Mononuclear cell (primary cell): ENCODE data around the gene ALDH1A2. TPM values are rescaled to one million over a fixed set of nuclear protein-coding genes. Genes with fewer than 3 reads are reported as not detected.
"Not testable (repeated sequence)": the region's sequence is repeated elsewhere in the genome, so short reads cannot be mapped to it uniquely, and the experiment has no call there.

Experiments
- H3K27me3 ChIP-seq: 2 replicates; pipeline ENCODE4 v1.6.0; 2011; ENCODE audit warnings: low read length, control low read depth; ENCODE audit not compliant: insufficient read depth
- H3K4me1 ChIP-seq: 2 replicates; pipeline ENCODE4 v1.5.1; 2011; ENCODE audit warnings: mild to moderate bottlenecking, low read length, control low read depth; ENCODE audit not compliant: insufficient read depth
- H3K4me3 ChIP-seq: 2 replicates; pipeline ENCODE4 v1.5.1; 2011; ENCODE audit warnings: mild to moderate bottlenecking, low read length, moderate library complexity
- H3K9me3 ChIP-seq: 2 replicates; pipeline ENCODE4 v1.5.1; 2011; ENCODE audit warnings: low read depth, mild to moderate bottlenecking, control low read depth, low read length
- total RNA-seq: library from RNA; depleted of rRNA; stranded (reverse); fragments of >200 nt; gene quantifications from one replicate; pipeline ENCODE4 v1.2.3, GENCODE V29; 2012

ALDH1A2 gene
- total RNA-seq, 1 donor = 2.0 TPM

DNA sequence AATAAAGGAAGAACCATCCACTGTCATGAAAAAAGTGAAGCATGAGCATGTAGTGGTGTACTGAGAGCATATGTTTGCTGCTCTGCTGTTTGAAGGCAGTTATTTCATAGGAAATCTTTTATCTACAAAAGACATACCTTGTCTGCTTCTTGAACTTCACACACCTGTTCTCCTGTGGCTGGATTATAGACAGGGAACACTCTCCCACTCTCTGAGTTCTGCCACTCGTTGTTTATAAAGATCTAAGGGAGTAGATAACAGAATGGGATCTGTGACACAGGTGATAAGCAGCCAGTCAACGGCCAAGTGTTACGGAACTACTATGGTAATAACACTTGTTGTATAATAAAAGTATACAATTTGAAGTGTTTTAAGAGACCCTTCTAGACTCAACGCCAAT lies 51.5 kb downstream of the ALDH1A2 start:
- Histone ChIP-seq H3K4me3 (no peak overlapping the region), H3K9me3 (no peaks in the 10 kb centered on the region), H3K27me3 (peaks cover 10% of the 10 kb centered on the region), H3K4me1 (no peaks in the 10 kb centered on the region)

DNA sequence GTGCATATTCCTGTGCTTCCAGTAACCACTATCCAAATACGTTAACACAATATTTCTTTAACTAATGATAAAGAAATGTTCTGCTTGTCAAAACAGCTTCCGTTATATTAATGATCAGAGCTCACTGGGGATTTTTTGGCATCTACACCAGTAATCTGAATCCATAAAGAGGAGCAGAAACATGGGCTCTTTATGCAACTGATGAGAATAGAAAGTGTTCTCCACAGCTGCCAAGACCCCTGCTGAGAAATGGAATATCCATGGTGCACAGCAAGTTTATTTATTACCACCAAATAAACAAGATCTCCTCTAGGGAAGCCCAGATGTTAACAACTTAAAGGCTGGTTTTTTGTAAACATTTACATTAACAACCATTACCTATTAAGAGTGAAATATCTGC lies 54.5 kb downstream of the ALDH1A2 start:
- H3K4me3 ChIP-seq = no peak overlapping the region
- no peaks in the 10 kb centered on the region for H3K9me3 ChIP-seq
- peaks cover 10% of the 10 kb centered on the region for H3K27me3 ChIP-seq
- H3K4me1 ChIP-seq = no peaks in the 10 kb centered on the region

DNA sequence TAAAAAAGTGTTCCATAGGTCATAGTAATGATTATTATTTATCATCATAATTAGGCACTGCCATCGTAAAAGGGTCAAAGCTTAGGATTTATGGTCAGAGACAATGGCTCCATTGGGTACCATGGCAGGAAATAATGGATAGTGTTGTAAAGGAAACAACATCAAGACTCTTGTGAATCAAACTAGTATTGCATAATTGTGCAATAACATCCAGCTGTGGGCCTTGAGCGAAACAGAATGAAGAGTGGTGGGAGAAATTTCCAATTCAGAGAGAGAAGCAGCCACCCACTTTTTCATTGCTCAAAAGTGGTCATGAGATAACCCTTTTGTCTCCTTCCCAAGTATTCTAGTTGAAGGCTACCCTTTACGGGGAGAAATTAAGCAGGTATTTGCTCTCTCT lies 61.7 kb downstream of the ALDH1A2 start:
- no peaks in the 10 kb centered on the region for H3K4me1 ChIP-seq
- H3K4me3 ChIP-seq = no peak overlapping the region
- no peaks in the 10 kb centered on the region for H3K9me3 ChIP-seq
- peaks cover 14% of the 10 kb centered on the region for H3K27me3 ChIP-seq

GRCh38 chr15:58002338-58003126 lies 63.0 kb downstream of the ALDH1A2 start:
- Histone ChIP-seq H3K4me1 (no peaks in the 10 kb centered on the region), H3K27me3 (peaks cover 17% of the 10 kb centered on the region), H3K9me3 (no peaks in the 10 kb centered on the region), H3K4me3 (no peak overlapping the region)

- not testable (repeated sequence) for H3K9me3 ChIP-seq, H3K4me1 ChIP-seq, H3K4me3 ChIP-seq
- H3K27me3 ChIP-seq = peaks cover 23% of the 10 kb centered on the region
These were observed 65.8 kb downstream of the ALDH1A2 start for GRCh38 chr15:57999699-58000098.

DNA sequence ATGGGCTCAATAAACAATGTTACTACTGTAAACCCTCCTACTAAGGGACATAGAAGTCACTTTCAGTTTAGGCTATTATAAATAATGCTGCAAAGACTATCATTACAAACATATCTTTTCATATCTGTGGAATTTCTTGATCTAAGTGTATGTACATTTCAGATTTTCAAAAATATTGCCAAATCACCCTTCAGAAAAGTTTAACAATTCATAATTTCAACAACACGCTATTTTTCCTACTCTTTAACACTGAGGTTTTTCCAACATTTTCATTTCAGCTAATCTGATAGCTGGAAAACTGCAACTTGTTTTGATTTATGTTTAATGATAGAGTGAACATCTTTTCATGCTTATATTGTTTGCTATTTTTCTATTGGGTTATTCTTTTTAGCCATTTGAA lies 69.0 kb downstream of the ALDH1A2 start:
- no peaks in the 10 kb centered on the region for H3K9me3 ChIP-seq
- no peak overlapping the region for H3K4me3 ChIP-seq
- H3K27me3 ChIP-seq = peaks cover 25% of the 10 kb centered on the region
- H3K4me1 ChIP-seq = no peaks in the 10 kb centered on the region

- Histone ChIP-seq H3K4me3 (no peak overlapping the region), H3K4me1 (no peaks in the 10 kb centered on the region), H3K9me3 (no peaks in the 10 kb centered on the region), H3K27me3 (peaks cover 20% of the 10 kb centered on the region)
These were observed 71.1 kb downstream of the ALDH1A2 start for GRCh38 chr15:57994221-57995049.

GRCh38 chr15:57993409-57994145 lies 71.9 kb downstream of the ALDH1A2 start:
- Histone ChIP-seq H3K27me3 (peaks cover 15% of the 10 kb centered on the region), H3K4me1 (no peaks in the 10 kb centered on the region), H3K9me3 (no peaks in the 10 kb centered on the region), H3K4me3 (no peak overlapping the region)

DNA sequence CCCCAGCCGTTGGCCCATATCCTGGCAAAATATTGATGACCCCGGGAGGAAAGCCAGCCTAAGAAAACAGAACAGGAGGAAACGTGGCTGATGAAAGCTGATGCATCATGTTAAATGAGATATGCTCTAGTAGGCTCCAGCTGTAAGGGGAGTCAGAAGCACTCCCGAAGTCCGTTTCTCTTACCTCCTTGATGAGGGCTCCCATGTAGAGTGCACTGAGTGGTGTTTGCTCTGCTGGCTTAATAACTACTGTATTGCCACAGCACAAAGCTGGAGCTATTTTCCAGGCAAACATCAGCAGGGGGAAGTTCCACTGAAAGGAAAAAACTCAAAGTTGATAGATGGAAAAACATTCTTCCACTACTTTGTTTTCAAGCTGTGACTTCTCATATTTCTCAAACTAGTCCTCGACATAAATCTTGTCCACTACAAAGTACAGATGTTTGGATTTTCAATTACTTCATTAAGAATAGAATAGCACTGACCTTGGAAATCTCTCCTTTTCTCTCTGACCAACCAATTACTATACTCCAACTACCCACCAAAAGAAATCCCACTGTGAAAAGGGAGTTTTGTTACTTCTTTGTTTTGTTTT lies 72.7 kb downstream of the ALDH1A2 start:
- H3K9me3 ChIP-seq = no peaks in the 10 kb centered on the region
- no peaks in the 10 kb centered on the region for H3K4me1 ChIP-seq

GRCh38 chr15:57973534-57973933 lies 92.0 kb downstream of the ALDH1A2 start:
- no peaks in the 10 kb centered on the region for H3K9me3 ChIP-seq
- no peaks in the 10 kb centered on the region for H3K27me3 ChIP-seq
- H3K4me3 ChIP-seq = no peak overlapping the region
- no peaks in the 10 kb centered on the region for H3K4me1 ChIP-seq

More for the DNA sequence above, 72.7 kb downstream of the ALDH1A2 start:
- peaks cover 12% of the 10 kb centered on the region for H3K27me3 ChIP-seq
- no peak overlapping the region for H3K4me3 ChIP-seq

DNA sequence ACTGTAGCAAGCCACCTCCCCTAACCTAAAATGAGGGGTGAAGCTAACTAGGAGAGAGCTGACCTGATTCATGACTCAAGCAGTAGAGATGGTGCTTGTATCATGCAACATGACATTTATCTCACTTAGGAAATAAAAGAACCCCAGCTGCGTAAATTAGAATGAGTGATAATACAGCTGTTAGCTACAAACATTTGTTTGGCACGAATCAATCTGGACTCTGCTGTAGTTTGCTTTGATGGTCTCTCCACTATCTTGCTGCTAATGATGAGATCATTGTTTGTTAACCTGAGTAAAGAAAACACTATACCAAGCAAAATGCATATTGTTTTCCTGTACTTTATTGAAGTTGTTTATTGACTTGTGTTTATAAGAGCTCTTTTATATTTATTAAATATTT lies 92.6 kb downstream of the ALDH1A2 start:
- H3K4me1 ChIP-seq = no peaks in the 10 kb centered on the region
- no peak overlapping the region for H3K4me3 ChIP-seq

GRCh38 chr15:57969996-57970395 lies 95.5 kb downstream of the ALDH1A2 start:
- H3K9me3 ChIP-seq = no peaks in the 10 kb centered on the region
- H3K4me1 ChIP-seq = no peaks in the 10 kb centered on the region
- H3K27me3 ChIP-seq = no peaks in the 10 kb centered on the region
- no peak overlapping the region for H3K4me3 ChIP-seq

More for the DNA sequence above, 92.6 kb downstream of the ALDH1A2 start:
- Histone ChIP-seq H3K9me3 (no peaks in the 10 kb centered on the region), H3K27me3 (no peaks in the 10 kb centered on the region)

GRCh38 chr15:57969355-57969754 lies 96.2 kb downstream of the ALDH1A2 start:
- Histone ChIP-seq H3K27me3 (no peaks in the 10 kb centered on the region), H3K9me3 (no peaks in the 10 kb centered on the region), H3K4me3 (no peak overlapping the region), H3K4me1 (no peaks in the 10 kb centered on the region)

GRCh38 chr15:57962887-57963286 lies 102.6 kb downstream of the ALDH1A2 start:
- no peaks in the 10 kb centered on the region for H3K4me1 ChIP-seq
- no peaks in the 10 kb centered on the region for H3K9me3 ChIP-seq
- H3K27me3 ChIP-seq = no peaks in the 10 kb centered on the region
- H3K4me3 ChIP-seq = no peak overlapping the region

DNA sequence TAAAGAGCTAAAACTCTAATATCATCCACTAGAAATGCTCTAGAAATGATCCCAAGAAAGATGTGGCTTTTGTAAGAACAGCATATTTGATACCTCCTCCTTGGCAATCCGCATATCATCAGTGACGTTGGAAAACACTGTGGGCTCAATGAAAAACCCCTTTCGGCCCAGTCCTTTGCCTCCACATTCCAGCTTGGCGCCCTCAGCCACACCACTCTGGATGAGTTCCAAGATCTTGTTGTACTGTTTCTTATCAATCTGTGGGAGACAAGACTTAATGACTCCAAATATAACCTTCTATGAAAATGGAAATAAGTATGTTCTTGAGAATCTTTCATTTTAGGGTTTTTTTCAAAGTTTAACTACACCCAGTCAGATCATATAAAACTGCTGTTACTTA lies 103.6 kb downstream of the ALDH1A2 start:
- Histone ChIP-seq H3K9me3 (no peaks in the 10 kb centered on the region), H3K4me1 (no peaks in the 10 kb centered on the region), H3K27me3 (no peaks in the 10 kb centered on the region), H3K4me3 (no peak overlapping the region)
